H9 (cell line): Measurements from ENCODE around the gene ZNF618. TPM values are rescaled to one million over a fixed set of nuclear protein-coding genes. Genes with fewer than 3 reads are reported as not detected.

Experiments used
- DNase-seq: peaks from one replicate; pipeline ENCODE4 v3.0.0-alpha.2; 2017
- H2AFZ ChIP-seq: one replicate; pipeline ENCODE4 v1.6.1; 2013; ENCODE audit warnings: mild to moderate bottlenecking, low read length, control low read depth, moderate library complexity
- H2AK5ac ChIP-seq: 2 replicates; pipeline ENCODE4 v1.6.1; 2013; ENCODE audit warnings: low read length, control low read depth, mixed read lengths; ENCODE audit not compliant: insufficient read length
- H2BK120ac ChIP-seq: one replicate; pipeline ENCODE4 v1.6.1; 2013; ENCODE audit warnings: low read depth, mild to moderate bottlenecking, low read length, control low read depth, inconsistent platforms; ENCODE audit not compliant: poor library complexity, severe bottlenecking
- H2BK12ac ChIP-seq: 2 replicates; pipeline ENCODE4 v1.6.1; 2013; ENCODE audit warnings: low read length, control low read depth, mixed read lengths, low read depth; ENCODE audit not compliant: insufficient read length
- H2BK15ac ChIP-seq: 2 replicates; pipeline ENCODE4 v1.6.1; 2013; ENCODE audit warnings: low read depth, low read length, control low read depth
- H2BK20ac ChIP-seq: one replicate; pipeline ENCODE4 v1.6.1; 2013; ENCODE audit warnings: low read depth, mild to moderate bottlenecking, low read length, control low read depth, inconsistent platforms; ENCODE audit not compliant: poor library complexity, severe bottlenecking
- H2BK5ac ChIP-seq: 2 replicates; pipeline ENCODE4 v1.6.1; 2013; ENCODE audit warnings: low read length, control low read depth, mixed read lengths; ENCODE audit not compliant: insufficient read length
- H3K14ac ChIP-seq: 2 replicates; pipeline ENCODE4 v1.6.1; 2013; ENCODE audit warnings: low read length, control low read depth; ENCODE audit not compliant: insufficient read depth
- H3K18ac ChIP-seq: 2 replicates; pipeline ENCODE4 v1.6.1; 2013; ENCODE audit warnings: low read depth, mild to moderate bottlenecking, mixed read lengths, low read length, control low read depth; ENCODE audit not compliant: insufficient read length
- H3K23ac ChIP-seq: 2 replicates; pipeline ENCODE4 v1.6.1; 2013; ENCODE audit warnings: low read length, control low read depth, mixed read lengths, low read depth; ENCODE audit not compliant: insufficient read length
- H3K23me2 ChIP-seq: 2 replicates; pipeline ENCODE4 v1.6.1; 2013; ENCODE audit warnings: low read depth, mild to moderate bottlenecking, mixed read lengths, low read length, control low read depth; ENCODE audit not compliant: insufficient read length, poor library complexity, severe bottlenecking
- H3K27ac ChIP-seq: 2 replicates; pipeline ENCODE4 v1.5.1; 2013; ENCODE audit warnings: low read length, control low read depth, mixed read lengths, low read depth; ENCODE audit not compliant: insufficient read length
- H3K27me3 ChIP-seq: 2 replicates; pipeline ENCODE4 v1.6.1; 2013; ENCODE audit warnings: low read length, control low read depth, inconsistent platforms; ENCODE audit not compliant: insufficient read depth
- H3K4ac ChIP-seq: 2 replicates; pipeline ENCODE4 v1.6.1; 2013; ENCODE audit warnings: low read depth, mild to moderate bottlenecking, control low read depth, inconsistent platforms, low read length, moderate library complexity
- H3K4me1 ChIP-seq: 2 replicates; pipeline ENCODE4 v1.6.1; 2013; ENCODE audit warnings: low read length, control low read depth, inconsistent platforms; ENCODE audit not compliant: insufficient read depth
- H3K4me2 ChIP-seq: 2 replicates; pipeline ENCODE4 v1.6.1; 2013; ENCODE audit warnings: low read length, control low read depth, mixed read lengths; ENCODE audit not compliant: insufficient read length, insufficient read depth
- H3K56ac ChIP-seq: 2 replicates; pipeline ENCODE4 v1.6.1; 2013; ENCODE audit warnings: low read depth, mild to moderate bottlenecking, mixed read lengths, low read length, control low read depth; ENCODE audit not compliant: insufficient read length
- H3K79me1 ChIP-seq: 2 replicates; pipeline ENCODE4 v1.6.1; 2013; ENCODE audit warnings: low read depth, mild to moderate bottlenecking, moderate library complexity, low read length, control low read depth, inconsistent platforms; ENCODE audit not compliant: insufficient read depth, poor library complexity, severe bottlenecking
- H3K79me2 ChIP-seq: 2 replicates; pipeline ENCODE4 v1.6.1; 2013; ENCODE audit warnings: low read length, control low read depth, inconsistent platforms; ENCODE audit not compliant: insufficient read depth
- H3K9ac ChIP-seq: 2 replicates; pipeline ENCODE4 v1.6.1; 2013; ENCODE audit warnings: low read length, control low read depth, mixed read lengths; ENCODE audit not compliant: insufficient read length; ENCODE audit errors: extremely low read depth
- H3K9me3 ChIP-seq: one replicate; pipeline ENCODE4 v1.6.1; 2013; ENCODE audit warnings: low read depth, low read length, inconsistent platforms; ENCODE audit not compliant: control insufficient read depth
- H3T11ph ChIP-seq: one replicate; pipeline ENCODE4 v1.6.1; 2013; ENCODE audit warnings: mild to moderate bottlenecking, low read length, control low read depth, inconsistent platforms
- H4K20me1 ChIP-seq: one replicate; pipeline ENCODE4 v1.6.1; 2013; ENCODE audit not compliant: control insufficient read depth, insufficient read length, insufficient read depth
- H4K5ac ChIP-seq: 2 replicates; pipeline ENCODE4 v1.6.1; 2013; ENCODE audit warnings: low read depth, mild to moderate bottlenecking, mixed read lengths, low read length, control low read depth; ENCODE audit not compliant: insufficient read length
- H4K8ac ChIP-seq: replicated peaks from 2 replicates; pipeline ENCODE4 v1.6.1; 2013; ENCODE audit warnings: low read length, control low read depth, mixed read lengths, low read depth; ENCODE audit not compliant: insufficient read length
- H4K91ac ChIP-seq: 2 replicates; pipeline ENCODE4 v1.6.1; 2013; ENCODE audit warnings: low read depth, mild to moderate bottlenecking, moderate library complexity, mixed read lengths, low read length, control low read depth; ENCODE audit not compliant: insufficient read length
- H3K27ac Mint-ChIP-seq, 3 experiments: 2 replicates in 2 of 3; 3 replicates in 1 of 3; pipeline ENCODE4 v1.8.0; 2020 to 2021; ENCODE audit warnings: mixed read lengths in 3 of 3, mild to moderate bottlenecking in 1 of 3, moderate library complexity in 1 of 3
- H3K27me3 Mint-ChIP-seq: 2 replicates; pipeline ENCODE4 v1.8.0; 2021; ENCODE audit warnings: low read depth, mild to moderate bottlenecking, moderate library complexity, mixed read lengths
- H3K36me3 Mint-ChIP-seq, 3 experiments: 2 replicates in 2 of 3; 3 replicates in 1 of 3; pipeline ENCODE4 v1.8.0; 2020 to 2021; ENCODE audit warnings: low read depth in 3 of 3, mixed read lengths in 3 of 3; ENCODE audit not compliant: insufficient read depth in 1 of 3
- H3K4me1 Mint-ChIP-seq, 2 experiments: 2 replicates each; pipeline ENCODE4 v1.8.0; 2020; ENCODE audit warnings: mixed read lengths in 2 of 2
- H3K4me3 Mint-ChIP-seq, 2 experiments: 2 replicates in 1 of 2; 3 replicates in 1 of 2; pipeline ENCODE4 v1.8.0; 2020 to 2021; ENCODE audit warnings: mild to moderate bottlenecking in 2 of 2, mixed read lengths in 2 of 2, moderate library complexity in 1 of 2
- H3K9me3 Mint-ChIP-seq, 2 experiments: 2 replicates in 1 of 2; 3 replicates in 1 of 2; pipeline ENCODE4 v1.8.0; 2020; ENCODE audit warnings: mild to moderate bottlenecking in 2 of 2, mixed read lengths in 2 of 2, moderate library complexity in 1 of 2
- CTCF ChIP-seq: fragments of 200-600 bp; sonication (generic); conservative IDR thresholded peaks from 3 replicates; pipeline ENCODE4 v1.8.0; 2021; ENCODE audit warnings: antibody characterized with exemption, mild to moderate bottlenecking
- total RNA-seq: library from RNA; stranded (reverse); gene quantifications from 2 replicates; pipeline ENCODE4 v1.2.1, GENCODE V29; 2021

ZNF618 gene
- total RNA-seq, 1 experiment from 2014 or later: 13.6 TPM

- Histone ChIP-seq H3K4ac (no peak overlapping the region), H3K23me2 (no peaks in the 10 kb centered on the region), H3K56ac (no peak overlapping the region), H3T11ph (no peak overlapping the region), H3K79me1 (no peaks in the 10 kb centered on the region), H3K14ac (no peak overlapping the region), H3K18ac (no peak overlapping the region), H4K91ac (no peak overlapping the region), H3K27me3 (no peaks in the 10 kb centered on the region), H3K9me3 (no peaks in the 10 kb centered on the region), H3K27ac (no peak overlapping the region), H2BK20ac (no peak overlapping the region), H4K8ac (no peak overlapping the region), H3K4me1 (no peaks in the 10 kb centered on the region; the same call in 1 of the 2 replicates), H2AFZ (no peak overlapping the region), H4K5ac (no peak overlapping the region), H2BK5ac (no peak overlapping the region), H2AK5ac (no peak overlapping the region), H2BK120ac (no peak overlapping the region), H4K20me1 (no peaks in the 10 kb centered on the region), H3K79me2 (no peaks in the 10 kb centered on the region), H3K9ac (no peak overlapping the region), H3K23ac (no peak overlapping the region), H2BK12ac (no peak overlapping the region), H2BK15ac (no peak overlapping the region), H3K4me2 (no peak overlapping the region)
- Mint-ChIP-seq H3K36me3 (peaks cover 0 to 3% (median 0%) of the 10 kb centered on the region in 3 experiments; a peak in 1 of 7 replicates), H3K4me3 (no peak overlapping the region), H3K9me3 (no peaks in the 10 kb centered on the region), H3K27me3 (no peaks in the 10 kb centered on the region), H3K4me1 (peaks cover 4 to 10% of the 10 kb centered on the region in 2 experiments; a peak in 2 of 4 replicates), H3K27ac (no peak overlapping the region)
- no peak for DNase-seq
- TF ChIP-seq CTCF: no peak
Measured at GRCh38 chr9:113952676-113953075, 76.6 kb downstream of the ZNF618 start.
